SK-N-MC (cell line): ENCODE data around the gene ERAL1.
"Not testable (repeated sequence)": the region's sequence is repeated elsewhere in the genome, so short reads cannot be mapped to it uniquely, and the experiment has no call there.

Experiments used
- DNase-seq: peaks from one replicate; pipeline ENCODE4 v3.0.0-alpha.2; 2011; ENCODE audit warnings: low read depth, low spot score
- H3K27ac ChIP-seq: fragments of 200-600 bp; sonication (generic); 2 replicates; pipeline ENCODE4 v1.5.1; 2016; ENCODE audit warnings: mixed run types
- H3K36me3 ChIP-seq: fragments of 200-600 bp; sonication (generic); 2 replicates; pipeline ENCODE4 v1.6.1; 2017; ENCODE audit warnings: antibody characterized with exemption, low read length, mixed read lengths; ENCODE audit not compliant: insufficient read depth
- H3K4me3 ChIP-seq: fragments of 200-600 bp; sonication (generic); 2 replicates; pipeline ENCODE4 v1.5.1; 2016
- H3K9ac ChIP-seq: fragments of 200-600 bp; sonication (generic); 2 replicates; pipeline ENCODE4 v1.8.0; 2017; ENCODE audit warnings: mixed run types, mixed read lengths; ENCODE audit not compliant: insufficient read length
- H3K9me3 ChIP-seq: fragments of 200-600 bp; sonication (generic); 2 replicates; pipeline ENCODE4 v1.6.1; 2017; ENCODE audit warnings: low read depth, mild to moderate bottlenecking, antibody characterized with exemption, low read length, moderate library complexity, mixed read lengths
- EZH2 ChIP-seq: fragments of 200-600 bp; sonication (generic); IDR thresholded peaks from one replicate; pipeline ENCODE4 v1.6.1; 2017; ENCODE audit warnings: antibody characterized with exemption
- FOXP2 ChIP-seq: optimal IDR thresholded peaks from 2 replicates; pipeline ENCODE3; 2011; ENCODE audit warnings: mild to moderate bottlenecking, moderate library complexity; ENCODE audit not compliant: insufficient read depth; ENCODE audit errors: extremely low read length, control extremely low read depth
- POLR2AphosphoS5 ChIP-seq: IDR thresholded peaks from 2 replicates; pipeline ENCODE4 v1.6.1; 2012; ENCODE audit warnings: mild to moderate bottlenecking, low read depth, low read length, borderline replicate concordance

ERAL1 gene

DNA sequence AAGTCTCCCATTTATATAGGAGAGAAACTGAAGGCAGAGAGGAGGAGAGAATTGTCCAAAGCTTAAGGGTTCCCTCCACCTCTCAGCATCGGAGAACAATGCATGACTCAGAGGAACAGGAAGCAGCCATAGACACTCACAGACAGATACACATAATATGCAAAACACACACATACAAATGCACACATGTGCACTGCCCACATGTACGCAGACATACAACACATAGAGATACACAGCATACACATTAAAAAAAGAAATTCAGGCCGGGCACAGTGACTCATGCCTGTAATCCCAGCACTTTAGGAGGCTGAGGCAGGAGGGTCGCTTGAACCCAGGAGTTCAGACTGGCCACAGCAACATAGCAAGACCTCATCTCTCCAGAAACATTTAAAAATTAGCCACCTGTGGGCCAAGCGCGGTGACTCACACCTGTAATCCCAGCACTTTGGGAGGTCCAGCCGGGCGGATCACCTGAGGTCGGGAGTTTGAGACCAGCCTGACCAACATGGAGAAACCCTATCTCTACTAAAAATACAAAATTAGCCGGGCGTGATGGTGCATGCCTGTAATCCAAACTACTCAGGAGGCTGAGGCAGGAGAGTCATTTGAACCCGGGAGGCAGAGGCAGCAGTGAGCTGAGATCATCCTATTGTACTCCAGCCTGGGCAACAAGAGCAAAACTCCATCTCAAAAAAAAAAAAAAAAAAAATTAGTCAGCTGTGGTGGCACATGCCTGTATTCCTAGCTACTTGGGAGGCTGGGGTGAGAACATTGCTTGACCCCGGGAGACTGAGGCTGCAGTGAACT lies 11.3 kb downstream of the ERAL1 start:
- Histone ChIP-seq H3K36me3 (no peaks in the 10 kb centered on the region), H3K4me3 (no peak overlapping the region), H3K9me3 (no peaks in the 10 kb centered on the region), H3K9ac (no peak overlapping the region), H3K27ac (no peak overlapping the region)
- TF ChIP-seq EZH2 = no peak
- TF ChIP-seq FOXP2 = no peak
- TF ChIP-seq POLR2AphosphoS5 = no peak
- DNase-seq = no peak

DNA sequence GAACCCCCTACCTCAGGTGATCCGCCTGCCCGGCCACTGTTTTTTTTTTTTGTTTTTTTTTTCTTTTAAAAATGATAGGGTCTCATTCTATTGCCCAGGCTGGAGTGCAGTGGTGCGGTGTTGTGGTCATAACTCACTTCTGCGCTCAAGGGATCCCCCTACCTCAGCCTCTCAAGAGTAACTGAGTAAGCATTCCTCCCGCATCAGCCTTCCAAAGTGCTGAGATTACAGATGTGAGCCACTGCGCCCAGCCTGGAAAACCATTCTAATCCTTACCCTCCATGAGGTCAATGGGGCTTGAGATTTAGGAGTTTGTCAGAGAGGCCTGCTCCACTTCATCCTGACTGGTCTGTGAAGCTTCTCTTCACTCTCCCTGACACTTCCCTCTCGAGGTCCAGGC lies 12.5 kb downstream of the ERAL1 start:
- Histone ChIP-seq H3K27ac (no peak overlapping the region), H3K9ac (no peak overlapping the region), H3K9me3 (no peaks in the 10 kb centered on the region), H3K36me3 (no peaks in the 10 kb centered on the region), H3K4me3 (no peak overlapping the region)
- TF ChIP-seq EZH2 = no peak
- TF ChIP-seq POLR2AphosphoS5 = no peak
- no peak for TF ChIP-seq FOXP2
- no peak for DNase-seq

- no peak for DNase-seq
- H3K27ac ChIP-seq = no peak overlapping the region
- no peak overlapping the region for H3K4me3 ChIP-seq
- TF ChIP-seq EZH2 (no peak), POLR2AphosphoS5 (no peak), FOXP2 (no peak)
- no peaks in the 10 kb centered on the region for H3K36me3 ChIP-seq
- H3K9me3 ChIP-seq = no peaks in the 10 kb centered on the region
- H3K9ac ChIP-seq = no peak overlapping the region
Observed at GRCh38 chr17:28871056-28871579, 16.3 kb downstream of the ERAL1 start.

DNA sequence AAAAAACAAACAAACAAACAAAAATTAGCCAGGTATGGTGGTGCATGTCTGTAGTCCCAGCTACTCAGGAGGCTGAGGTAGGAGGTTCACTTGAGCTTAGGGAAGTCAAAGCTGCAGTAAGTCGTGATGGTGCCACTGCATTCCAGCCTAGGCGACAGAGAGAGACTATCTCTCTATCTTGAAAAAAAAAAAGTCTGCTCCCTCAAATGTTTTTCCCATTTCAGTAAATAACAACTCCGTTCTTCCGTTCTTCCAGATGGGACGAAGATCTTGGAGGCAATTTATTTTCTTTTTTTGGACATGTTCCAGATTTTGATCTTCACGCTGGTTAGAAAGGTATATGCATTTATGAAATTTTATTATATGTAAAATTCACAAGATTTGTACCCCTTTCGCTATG lies 19.0 kb downstream of the ERAL1 start:
- no peak for DNase-seq
- H3K4me3 ChIP-seq = no peak overlapping the region
- no peak overlapping the region for H3K27ac ChIP-seq
- no peaks in the 10 kb centered on the region for H3K9me3 ChIP-seq
- TF ChIP-seq FOXP2 = no peak
- TF ChIP-seq POLR2AphosphoS5 = no peak
- no peak for TF ChIP-seq EZH2
- H3K36me3 ChIP-seq = no peaks in the 10 kb centered on the region
- H3K9ac ChIP-seq = no peak overlapping the region

GRCh38 chr17:28874750-28875149 lies 19.9 kb downstream of the ERAL1 start:
- H3K9ac ChIP-seq = no peak overlapping the region
- TF ChIP-seq FOXP2 (no peak), POLR2AphosphoS5 (no peak), EZH2 (no peak)
- no peaks in the 10 kb centered on the region; the same call in 1 of the 2 replicates for H3K36me3 ChIP-seq

DNA sequence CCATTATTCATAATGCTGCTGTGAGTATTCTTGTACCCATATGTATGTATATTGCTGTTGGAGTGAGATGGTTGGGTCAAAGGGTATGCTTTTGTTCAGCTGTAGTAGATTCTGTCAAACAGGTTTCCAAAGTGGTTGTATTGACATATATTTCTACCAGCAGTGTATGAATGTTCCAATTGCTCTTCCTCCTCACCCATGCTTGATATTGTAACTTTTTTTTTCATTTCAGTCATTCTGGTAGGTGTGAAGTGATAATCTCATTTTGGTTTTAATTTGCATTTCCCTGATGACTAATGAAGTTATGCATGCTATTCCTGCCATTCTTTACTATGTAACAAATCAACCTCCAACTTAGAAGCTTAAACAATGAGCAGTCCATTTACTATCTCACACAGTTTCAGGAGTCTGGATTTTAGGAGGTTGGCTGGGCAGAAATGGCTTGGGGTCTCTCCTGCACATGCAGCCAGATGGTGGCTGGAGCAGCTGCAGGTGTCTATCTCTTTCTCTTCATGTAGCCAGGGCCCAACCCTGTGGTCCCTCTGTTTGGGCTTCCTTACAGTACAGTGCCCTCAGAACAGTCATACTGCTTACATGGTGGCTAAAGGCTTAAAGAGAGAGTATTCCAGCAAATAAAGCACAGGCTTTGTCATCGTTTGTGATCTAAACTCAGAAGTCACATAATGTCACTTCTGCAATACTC lies 21.2 kb downstream of the ERAL1 start:
- TF ChIP-seq EZH2 = no peak
- TF ChIP-seq FOXP2 = no peak
- no peak for TF ChIP-seq POLR2AphosphoS5
- no peak for DNase-seq
- no peaks in the 10 kb centered on the region; the same call in 1 of the 2 replicates for H3K36me3 ChIP-seq
- H3K27ac ChIP-seq = no peak overlapping the region
- H3K4me3 ChIP-seq = no peak overlapping the region
- H3K9me3 ChIP-seq = no peaks in the 10 kb centered on the region
- H3K9ac ChIP-seq = no peak overlapping the region

More at GRCh38 chr17:28874750-28875149, 19.9 kb downstream of the ERAL1 start:
- H3K27ac ChIP-seq = no peak overlapping the region
- no peak for DNase-seq
- H3K9me3 ChIP-seq = no peaks in the 10 kb centered on the region
- H3K4me3 ChIP-seq = no peak overlapping the region

GRCh38 chr17:28877150-28877711 lies 22.4 kb downstream of the ERAL1 start:
- H3K9me3 ChIP-seq, H3K27ac ChIP-seq, H3K36me3 ChIP-seq, H3K4me3 ChIP-seq, DNase-seq, H3K9ac ChIP-seq: not testable (repeated sequence)

GRCh38 chr17:28878158-28878910 lies 23.5 kb downstream of the ERAL1 start:
- DNase-seq = no peak

More at GRCh38 chr17:28878158-28878910, 23.5 kb downstream of the ERAL1 start:
- H3K4me3 ChIP-seq = no peak overlapping the region
- TF ChIP-seq EZH2 (no peak), POLR2AphosphoS5 (no peak), FOXP2 (no peak)
- H3K9me3 ChIP-seq = no peaks in the 10 kb centered on the region
- no peak overlapping the region for H3K27ac ChIP-seq
- H3K36me3 ChIP-seq = no peaks in the 10 kb centered on the region; the same call in 1 of the 2 replicates
- no peak overlapping the region for H3K9ac ChIP-seq
